ENCODE results near the gene TMEM98.
"Not testable (repeated sequence)": the region's sequence is repeated elsewhere in the genome, so short reads cannot be mapped to it uniquely, and the experiment has no call there.

TMEM98 gene

DNA sequence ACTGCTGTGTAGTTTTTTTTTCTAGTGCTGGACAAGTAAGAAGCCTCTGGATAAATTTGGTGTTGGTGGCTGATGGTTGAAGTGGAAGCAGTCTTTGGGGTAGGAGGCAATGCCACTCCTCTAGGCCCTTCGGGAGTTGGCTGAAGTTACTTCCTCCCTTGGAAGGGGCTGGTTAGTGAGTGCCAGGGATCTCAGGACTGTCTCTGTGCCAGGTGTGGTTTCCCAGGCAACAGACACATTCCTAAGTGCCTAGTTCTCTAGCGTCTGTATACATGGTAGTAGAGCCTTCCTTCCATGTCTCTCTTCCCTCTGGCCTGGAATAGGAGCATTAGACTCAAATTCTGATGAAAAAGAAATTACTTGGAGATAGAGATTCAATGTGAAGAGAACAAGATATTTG, 15.3 kb downstream of the TMEM98 start:
- no peak for DNase-seq (ENCODE audit: low spot score)
- in situ Hi-C loops (cut with MboI; ENCODE audit: low sequenced_read_pairs, unreplicated experiment) = no loop called here
- TF ChIP-seq, protein P1, sequence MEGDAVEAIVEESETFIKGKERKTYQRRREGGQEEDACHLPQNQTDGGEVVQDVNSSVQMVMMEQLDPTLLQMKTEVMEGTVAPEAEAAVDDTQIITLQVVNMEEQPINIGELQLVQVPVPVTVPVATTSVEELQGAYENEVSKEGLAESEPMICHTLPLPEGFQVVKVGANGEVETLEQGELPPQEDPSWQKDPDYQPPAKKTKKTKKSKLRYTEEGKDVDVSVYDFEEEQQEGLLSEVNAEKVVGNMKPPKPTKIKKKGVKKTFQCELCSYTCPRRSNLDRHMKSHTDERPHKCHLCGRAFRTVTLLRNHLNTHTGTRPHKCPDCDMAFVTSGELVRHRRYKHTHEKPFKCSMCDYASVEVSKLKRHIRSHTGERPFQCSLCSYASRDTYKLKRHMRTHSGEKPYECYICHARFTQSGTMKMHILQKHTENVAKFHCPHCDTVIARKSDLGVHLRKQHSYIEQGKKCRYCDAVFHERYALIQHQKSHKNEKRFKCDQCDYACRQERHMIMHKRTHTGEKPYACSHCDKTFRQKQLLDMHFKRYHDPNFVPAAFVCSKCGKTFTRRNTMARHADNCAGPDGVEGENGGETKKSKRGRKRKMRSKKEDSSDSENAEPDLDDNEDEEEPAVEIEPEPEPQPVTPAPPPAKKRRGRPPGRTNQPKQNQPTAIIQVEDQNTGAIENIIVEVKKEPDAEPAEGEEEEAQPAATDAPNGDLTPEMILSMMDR (IDR thresholded peaks at IDR 0.05; ENCODE audit: borderline replicate concordance, control extremely low read depth, extremely low read depth, insufficient read depth, missing control alignments) = no peak

DNA sequence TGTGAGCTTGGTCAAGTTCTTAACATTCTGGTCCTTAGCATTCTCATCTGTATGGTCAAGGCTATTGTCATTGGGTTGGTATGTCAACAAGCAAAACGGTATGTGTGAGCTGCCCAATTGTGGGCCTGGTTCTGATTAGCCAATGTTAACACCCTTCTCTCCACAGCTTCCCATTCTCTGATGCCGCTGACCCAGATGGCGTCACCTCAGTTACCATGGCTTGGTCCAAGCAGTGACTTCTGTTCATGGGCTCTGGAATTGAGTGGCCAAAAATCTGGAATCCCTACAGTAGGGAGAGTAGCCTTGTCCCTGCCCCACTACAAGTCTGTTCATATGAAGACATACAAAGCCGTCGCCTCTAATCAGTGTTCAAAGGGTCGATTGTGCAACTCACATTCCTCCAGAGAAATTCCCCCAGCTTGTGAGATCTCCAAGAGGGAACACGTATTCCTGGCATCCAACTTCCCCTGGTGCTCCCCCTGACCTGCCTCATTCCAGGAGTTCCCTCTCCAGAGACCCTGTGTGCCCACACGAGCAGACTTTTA, 15.8 kb downstream of the TMEM98 start:
- in situ Hi-C loops (cut with MboI; ENCODE audit: low sequenced_read_pairs, unreplicated experiment) = no loop called here
- DNase-seq (ENCODE audit: low spot score) = no peak
- TF ChIP-seq, protein P1 (IDR thresholded peaks at IDR 0.05; ENCODE audit: borderline replicate concordance, control extremely low read depth, extremely low read depth, insufficient read depth, missing control alignments) = no peak

DNA sequence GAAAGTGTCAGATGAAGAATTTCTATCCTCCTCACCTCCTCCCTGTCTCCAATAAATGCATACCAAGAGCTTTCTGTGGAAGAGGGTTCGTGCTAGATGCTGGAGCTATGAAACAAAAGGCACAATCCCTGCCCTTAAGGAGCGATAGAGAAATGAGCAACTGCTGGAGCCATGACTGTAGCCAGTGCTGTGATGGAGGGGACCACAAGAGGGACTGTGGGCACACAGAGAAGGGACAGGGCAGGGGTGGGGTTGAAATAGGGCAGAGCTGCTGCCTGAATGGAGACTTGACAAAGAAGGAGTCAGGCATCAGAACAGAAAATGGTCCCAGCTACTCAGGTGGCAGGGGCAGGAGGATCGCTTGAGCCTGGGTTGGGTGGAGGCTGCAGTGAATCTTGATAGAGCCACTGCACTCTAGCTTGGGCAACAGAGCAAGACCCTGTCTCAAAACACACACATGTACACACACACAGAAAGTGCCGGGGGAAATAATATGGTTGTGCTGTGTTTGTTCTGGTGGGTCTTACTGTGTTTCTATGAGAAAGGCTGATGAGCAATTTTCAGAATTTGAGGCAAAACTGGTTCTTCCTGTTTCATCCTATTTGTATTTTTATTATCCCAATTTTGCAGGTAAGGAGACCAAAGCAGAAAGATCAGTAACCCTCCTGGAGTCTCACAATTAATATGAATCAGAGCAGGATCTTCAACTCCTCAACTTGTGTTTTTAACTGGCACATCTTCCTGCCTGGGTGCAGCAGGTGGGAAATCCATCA, 16.5 kb downstream of the TMEM98 start:
- in situ Hi-C loops (cut with MboI; ENCODE audit: low sequenced_read_pairs, unreplicated experiment) = no loop called here
- no peak for DNase-seq (ENCODE audit: low spot score)

DNA sequence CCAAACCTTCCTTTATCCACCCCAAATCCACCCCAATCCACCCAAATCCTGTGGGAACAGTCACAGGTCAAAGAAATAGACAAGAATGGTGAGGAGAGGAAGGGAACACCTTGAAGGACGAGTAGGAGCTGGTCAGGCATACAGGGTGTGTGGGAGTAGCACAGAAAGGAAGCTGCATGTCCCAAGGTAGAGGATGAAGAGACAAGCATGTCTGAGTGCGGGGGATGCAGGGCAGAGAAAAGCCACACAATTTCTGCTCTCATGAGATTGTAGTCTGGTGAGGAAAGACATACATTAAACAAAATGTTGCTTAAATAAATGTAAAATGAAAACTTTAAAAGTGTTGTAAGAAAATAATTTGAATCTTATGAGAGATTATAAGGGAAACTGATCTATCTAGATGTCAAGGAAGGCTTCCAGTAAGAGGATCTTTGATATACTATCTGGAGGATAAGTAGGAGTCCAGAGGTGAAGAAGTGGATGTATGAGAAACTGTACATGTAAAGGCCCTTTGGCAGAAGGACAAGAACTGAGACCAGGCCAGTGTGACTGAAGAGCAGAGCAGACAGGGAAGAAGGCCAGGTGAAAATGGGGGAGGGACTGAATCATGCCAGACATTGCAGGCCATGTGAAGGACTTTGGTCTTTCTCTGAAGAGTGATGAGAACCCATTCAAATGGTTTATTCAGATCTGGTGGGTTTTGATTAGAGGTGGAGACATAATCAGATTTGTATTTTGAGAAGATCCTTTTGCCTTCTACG, 18.6 kb downstream of the TMEM98 start:
- TF ChIP-seq, protein P1 (IDR thresholded peaks at IDR 0.05; ENCODE audit: borderline replicate concordance, control extremely low read depth, extremely low read depth, insufficient read depth, missing control alignments) = no peak
- DNase-seq (ENCODE audit: low spot score) = no peak
- in situ Hi-C loops (cut with MboI; ENCODE audit: low sequenced_read_pairs, unreplicated experiment) = no loop called here

More for the DNA sequence above, 16.5 kb downstream of the TMEM98 start:
- TF ChIP-seq, protein P1 (IDR thresholded peaks at IDR 0.05; ENCODE audit: borderline replicate concordance, control extremely low read depth, extremely low read depth, insufficient read depth, missing control alignments) = no peak

DNA sequence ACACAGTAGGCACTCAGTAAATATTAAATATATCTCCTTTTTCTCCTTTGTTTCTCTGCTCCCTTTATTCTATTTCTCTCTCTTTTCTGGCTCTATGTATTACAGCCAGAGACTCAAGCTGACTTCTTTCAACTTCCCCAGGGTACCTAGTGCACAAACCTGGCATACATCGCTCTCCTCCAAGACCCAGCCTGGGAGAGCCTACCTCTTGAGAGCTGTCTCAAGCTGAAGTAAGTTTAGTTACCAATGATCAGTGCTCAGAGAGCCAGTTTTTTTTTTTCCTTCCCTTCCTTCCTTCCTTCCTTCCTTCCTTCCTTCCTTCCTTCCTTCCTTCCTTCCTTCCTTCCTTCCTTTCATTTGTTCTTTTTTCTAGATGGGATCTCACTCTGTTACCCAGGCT, 19.8 kb downstream of the TMEM98 start:
- no peak for DNase-seq (ENCODE audit: low spot score)
- in situ Hi-C loops (cut with MboI; ENCODE audit: low sequenced_read_pairs, unreplicated experiment) = no loop called here
- TF ChIP-seq, protein P1 (IDR thresholded peaks at IDR 0.05; ENCODE audit: borderline replicate concordance, control extremely low read depth, extremely low read depth, insufficient read depth, missing control alignments) = no peak

DNA sequence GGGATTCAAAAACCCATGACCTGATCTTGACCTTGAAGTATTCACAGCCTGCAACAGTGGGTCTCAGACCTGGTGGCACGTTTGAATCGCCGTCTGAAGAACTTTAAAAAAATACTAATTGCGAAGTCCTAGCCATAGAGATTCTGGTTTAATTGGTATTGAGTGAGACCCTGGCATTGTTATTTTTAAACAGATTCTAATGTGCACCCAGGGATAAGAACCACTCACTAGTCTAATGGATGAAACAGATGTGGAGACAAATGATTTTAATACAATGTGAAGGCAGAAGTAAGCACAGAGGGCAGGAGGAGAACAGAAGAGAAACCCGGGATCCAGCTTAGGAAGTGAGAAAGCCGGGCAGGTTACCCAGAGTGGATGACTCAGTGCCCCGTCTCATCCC, 21.2 kb downstream of the TMEM98 start:
- in situ Hi-C loops (cut with MboI; ENCODE audit: low sequenced_read_pairs, unreplicated experiment) = no loop called here
- TF ChIP-seq, protein P1 (IDR thresholded peaks at IDR 0.05; ENCODE audit: borderline replicate concordance, control extremely low read depth, extremely low read depth, insufficient read depth, missing control alignments) = no peak

DNA sequence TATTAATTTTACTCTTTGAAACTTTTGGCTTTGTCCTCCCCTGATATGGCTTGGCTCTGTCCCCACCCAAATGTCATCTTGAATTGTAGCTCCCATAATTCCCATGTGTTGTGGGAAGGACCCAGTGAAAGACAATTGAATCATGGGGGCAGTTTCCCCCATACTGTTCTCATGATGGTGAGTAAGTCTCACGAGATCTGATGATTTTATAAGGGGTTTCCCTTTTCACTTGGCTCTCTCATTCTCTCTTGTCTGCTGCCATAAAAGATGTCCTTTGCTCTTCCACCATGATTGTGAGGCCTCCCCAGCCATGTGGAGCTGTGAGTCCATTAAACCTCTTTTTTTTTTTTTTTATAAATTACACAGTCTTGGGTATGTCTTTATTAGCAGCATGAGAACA, 24.5 kb downstream of the TMEM98 start:
- in situ Hi-C loops (cut with MboI; ENCODE audit: low sequenced_read_pairs, unreplicated experiment); DNase-seq (ENCODE audit: low spot score): not testable (repeated sequence)

More for the DNA sequence above, 21.2 kb downstream of the TMEM98 start:
- DNase-seq (ENCODE audit: low spot score) = no peak

All from GM13976 (cell line).